DMS 273 (cell line): ENCODE measurements around the gene KITLG.
"Not testable (repeated sequence)": the region's sequence is repeated elsewhere in the genome, so short reads cannot be mapped to it uniquely, and the experiment has no call there.

ENCODE experiments used
- DNase-seq: peaks from one replicate; lab custom pipeline; 2025; ENCODE audit not compliant: unreplicated experiment; lab: John Stamatoyannopoulos, UW

Gene KITLG

GRCh38 chr12:88496891-88497371 is 83.3 kb downstream of the KITLG start:
- DNase-seq: no peak

- DNase-seq: no peak
Measured at GRCh38 chr12:88496429-88496828, 83.8 kb downstream of the KITLG start.

GRCh38 chr12:88495031-88495430 is 85.2 kb downstream of the KITLG start:
- no peak for DNase-seq

DNA sequence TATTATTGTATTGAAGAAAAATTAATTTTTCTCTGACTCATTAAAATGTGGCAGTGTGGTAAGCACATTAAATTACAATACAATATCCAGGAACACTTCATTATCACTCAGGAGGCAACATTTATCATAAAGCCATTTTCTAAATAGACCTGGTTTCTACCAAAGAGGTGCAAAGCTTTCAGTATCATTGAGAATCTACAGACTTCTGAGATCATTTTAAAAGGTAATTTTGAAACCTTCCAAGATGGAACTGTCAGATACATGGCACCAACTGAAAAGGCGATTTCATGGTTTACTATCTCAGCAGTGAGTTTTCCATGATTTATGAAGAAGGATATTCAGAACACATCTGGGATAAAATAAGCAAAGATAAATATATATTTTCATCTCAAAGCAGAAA is 85.8 kb downstream of the KITLG start:
- no peak for DNase-seq

GRCh38 chr12:88493636-88494035 is 86.6 kb downstream of the KITLG start:
- DNase-seq: no peak

- no peak for DNase-seq
Measured at GRCh38 chr12:88490425-88490824, 89.8 kb downstream of the KITLG start.

- DNase-seq: no peak
Measured at GRCh38 chr12:88472775-88473174, 107.5 kb downstream of the KITLG start.

GRCh38 chr12:88472248-88472647 is 108.0 kb downstream of the KITLG start:
- no peak for DNase-seq

DNA sequence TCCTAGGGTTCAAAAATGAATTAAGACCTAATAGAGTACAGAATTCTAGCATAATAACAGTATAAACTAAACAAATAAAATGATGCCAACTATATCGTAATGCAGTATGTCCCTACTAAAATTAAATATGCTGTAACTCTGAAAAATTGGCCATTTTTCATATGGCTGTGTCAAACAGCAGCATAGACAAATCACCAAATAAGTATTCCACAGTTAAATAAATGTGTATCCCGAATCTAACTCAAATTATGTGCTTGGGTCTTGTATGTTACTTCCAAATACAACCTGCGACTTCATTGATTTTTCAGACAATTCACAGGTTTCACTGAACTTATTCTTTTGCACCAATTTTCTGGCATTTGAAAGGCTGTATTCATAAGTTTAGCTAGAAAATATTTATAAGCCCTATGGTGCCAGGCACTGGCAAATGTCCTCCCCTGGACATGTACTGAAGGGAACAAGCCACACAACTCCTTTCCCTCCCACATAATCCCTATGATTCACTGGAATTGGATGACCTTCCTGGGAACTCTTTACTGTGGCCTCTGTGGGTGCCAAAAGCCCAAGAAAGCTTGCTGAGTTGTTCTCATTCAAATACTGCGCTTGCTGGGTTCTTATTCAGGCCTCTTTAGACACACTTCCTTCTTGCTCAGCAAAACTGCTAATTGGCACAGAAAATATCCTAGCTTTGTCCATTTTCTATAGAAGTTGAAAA is 108.8 kb downstream of the KITLG start:
- DNase-seq: no peak

- DNase-seq: no peak
Measured at GRCh38 chr12:88469154-88469553, 111.1 kb downstream of the KITLG start.

GRCh38 chr12:88468581-88468980 is 111.7 kb downstream of the KITLG start:
- no peak for DNase-seq

DNA sequence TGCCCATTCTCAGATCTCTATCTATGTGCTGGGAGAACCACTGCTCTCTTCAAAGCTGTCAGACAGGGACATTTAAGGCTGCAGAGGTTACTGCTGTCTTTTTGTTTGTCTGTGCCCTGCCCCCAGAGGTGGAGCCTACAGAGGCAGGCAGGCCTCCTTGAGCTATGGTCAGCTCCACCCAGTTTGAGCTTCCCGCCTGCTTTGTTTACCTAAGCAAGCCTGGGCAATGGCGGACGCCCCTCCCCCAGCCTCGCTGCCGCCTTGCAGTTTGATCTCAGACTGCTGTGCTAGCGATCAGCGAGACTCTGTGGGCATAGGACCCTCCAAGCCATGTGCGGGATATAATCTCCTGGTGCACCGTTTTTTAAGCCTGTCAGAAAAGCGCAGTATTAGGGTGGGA is 113.6 kb downstream of the KITLG start:
- not testable (repeated sequence) for DNase-seq

DNA sequence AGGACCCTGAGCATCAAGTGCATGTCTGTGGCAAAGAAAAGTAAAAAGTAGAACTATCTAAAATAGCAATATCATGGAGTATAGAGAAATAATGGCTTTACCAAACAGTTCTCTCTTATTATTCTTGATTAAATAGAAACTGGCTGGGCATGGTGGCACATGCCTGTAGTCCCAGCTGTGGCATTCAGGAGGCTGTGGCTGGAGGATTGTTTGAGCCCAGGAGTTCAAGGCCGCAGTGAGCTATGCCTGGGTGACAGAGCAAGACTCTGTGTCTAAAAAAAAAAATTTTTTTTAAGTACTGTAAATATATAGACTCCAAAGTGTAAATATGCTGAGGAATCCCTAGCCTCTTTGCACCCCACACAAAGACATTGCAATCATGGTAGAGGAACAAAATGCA is 121.9 kb downstream of the KITLG start:
- no peak for DNase-seq

GRCh38 chr12:88453323-88453722 is 126.9 kb downstream of the KITLG start:
- no peak for DNase-seq

- no peak for DNase-seq
Measured at GRCh38 chr12:88451205-88451604, 129.1 kb downstream of the KITLG start.

DNA sequence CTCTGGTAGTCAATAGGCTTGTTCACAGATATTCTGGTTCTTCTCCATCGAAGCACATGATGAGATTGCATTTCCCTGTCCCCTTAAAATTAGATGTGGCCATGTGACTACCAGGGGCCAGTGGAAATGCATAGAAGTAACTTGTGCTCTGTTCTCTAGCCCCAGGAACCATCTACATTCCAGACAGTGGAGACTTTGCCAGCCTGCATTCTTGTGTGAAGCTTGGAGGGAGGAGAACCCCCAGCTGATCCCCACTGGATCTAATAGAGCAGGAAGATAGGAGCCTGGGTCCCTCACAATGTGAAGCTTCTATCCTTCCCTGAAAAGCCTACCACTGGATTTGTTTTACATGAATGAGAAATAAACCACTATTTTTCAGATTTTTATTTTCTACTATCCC is 130.1 kb downstream of the KITLG start:
- no peak for DNase-seq

DNA sequence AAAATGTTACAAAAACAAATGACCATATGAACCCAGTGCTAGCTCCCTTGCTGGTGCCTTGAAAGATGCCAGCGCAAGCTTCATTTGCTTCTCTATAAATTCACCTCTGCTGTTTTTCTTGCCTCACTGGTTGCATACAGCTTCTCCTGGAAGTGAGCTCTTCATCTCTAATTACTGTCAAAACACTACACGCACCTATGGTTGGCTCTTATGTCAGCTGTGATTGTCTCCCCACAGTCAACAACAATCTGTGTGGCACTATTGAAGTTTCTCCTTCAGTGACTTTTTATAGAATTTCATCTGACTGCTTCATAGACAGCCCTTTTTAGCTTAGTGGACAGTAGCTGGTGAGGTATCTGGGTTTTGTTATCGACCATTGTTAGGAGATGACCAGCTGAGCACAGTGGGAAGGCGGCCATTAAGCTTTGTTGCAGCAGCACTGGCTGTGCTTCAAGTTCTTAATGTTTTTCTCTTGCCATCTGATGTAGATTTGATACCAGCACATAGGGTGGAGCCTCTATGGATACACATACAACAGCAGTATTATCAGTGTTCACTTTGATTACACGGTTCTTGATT is 131.8 kb downstream of the KITLG start:
- no peak for DNase-seq

- DNase-seq: no peak
Measured at GRCh38 chr12:88445705-88446394, 134.4 kb downstream of the KITLG start.

- DNase-seq: no peak
Measured at GRCh38 chr12:88444481-88444880, 135.8 kb downstream of the KITLG start.
